ENCODE data around the gene ZNF319.
"Not testable (repeated sequence)": the region's sequence is repeated elsewhere in the genome, so short reads cannot be mapped to it uniquely, and the experiment has no call there.

ZNF319 gene

DNA sequence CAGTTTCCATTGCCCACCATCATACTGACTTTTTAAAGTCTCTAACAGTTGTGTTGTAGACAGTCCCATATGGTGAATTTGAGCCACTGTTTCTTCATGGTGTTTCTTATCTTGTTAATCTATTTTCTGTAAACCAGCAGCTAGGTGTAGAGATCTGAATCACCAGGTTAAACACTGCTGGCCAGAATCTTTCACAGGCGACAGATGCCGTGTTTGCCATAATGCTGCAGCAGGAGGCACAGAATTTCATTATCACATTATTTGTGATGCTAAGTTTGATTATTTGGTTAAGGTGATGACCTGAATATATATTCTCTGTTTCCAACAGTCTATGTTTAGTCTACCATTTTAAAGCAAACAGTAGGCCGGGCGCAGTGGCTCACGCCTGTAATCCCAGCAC lies 18.1 kb downstream of the ZNF319 start:
- H4K20me1 ChIP-seq = no peaks in the 10 kb centered on the region
- no peak overlapping the region for H3K9ac ChIP-seq
- H3K36me3 ChIP-seq = no peaks in the 10 kb centered on the region
- peaks cover 5 to 13% (median 7%) of the 10 kb centered on the region in 10 experiments; a peak in 17 of 20 replicates for H3K4me1 ChIP-seq
- no peaks in the 10 kb centered on the region for H3K27me3 ChIP-seq
- H3K4me3 ChIP-seq = no peak overlapping the region
- H3K9me3 ChIP-seq (replicated peaks in 1 of 11) = no peaks in the 10 kb centered on the region
- H3K4me2 ChIP-seq = no peak overlapping the region
- H3K27ac ChIP-seq = no peak overlapping the region
- TF ChIP-seq Cebpa-rat (IDR thresholded peaks at IDR 0.05) = no peak

DNA sequence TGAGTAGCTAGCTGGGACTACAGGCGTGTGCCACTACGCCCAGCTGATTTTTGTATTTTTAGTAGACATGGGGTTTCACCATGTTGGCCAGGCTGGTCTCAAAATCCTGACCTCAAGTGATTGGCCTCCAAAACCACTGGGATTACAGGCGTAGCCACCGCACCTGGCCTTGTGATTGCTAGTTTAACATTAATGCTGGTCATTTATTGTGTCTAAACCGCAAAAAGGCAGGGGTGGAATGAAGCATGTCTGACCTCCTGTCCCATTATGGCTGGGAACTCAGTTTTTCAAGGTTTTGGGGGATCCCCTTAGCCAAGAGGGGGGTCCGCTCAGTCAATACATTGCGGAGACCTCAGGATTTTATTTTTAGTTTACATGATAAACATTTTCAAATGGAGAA lies 18.8 kb downstream of the ZNF319 start:
- Histone ChIP-seq H3K4me3 (no peak overlapping the region), H3K27ac (no peak overlapping the region), H3K9ac (no peak overlapping the region), H3K27me3 (no peaks in the 10 kb centered on the region), H4K20me1 (no peaks in the 10 kb centered on the region), H3K4me1 (peaks cover 5 to 13% (median 7%) of the 10 kb centered on the region in 10 experiments; a peak in 17 of 20 replicates), H3K9me3 (replicated peaks in 1 of 11) (no peaks in the 10 kb centered on the region), H3K36me3 (no peaks in the 10 kb centered on the region), H3K4me2 (no peak overlapping the region)
- no peak for TF ChIP-seq Cebpa-rat (IDR thresholded peaks at IDR 0.05)

DNA sequence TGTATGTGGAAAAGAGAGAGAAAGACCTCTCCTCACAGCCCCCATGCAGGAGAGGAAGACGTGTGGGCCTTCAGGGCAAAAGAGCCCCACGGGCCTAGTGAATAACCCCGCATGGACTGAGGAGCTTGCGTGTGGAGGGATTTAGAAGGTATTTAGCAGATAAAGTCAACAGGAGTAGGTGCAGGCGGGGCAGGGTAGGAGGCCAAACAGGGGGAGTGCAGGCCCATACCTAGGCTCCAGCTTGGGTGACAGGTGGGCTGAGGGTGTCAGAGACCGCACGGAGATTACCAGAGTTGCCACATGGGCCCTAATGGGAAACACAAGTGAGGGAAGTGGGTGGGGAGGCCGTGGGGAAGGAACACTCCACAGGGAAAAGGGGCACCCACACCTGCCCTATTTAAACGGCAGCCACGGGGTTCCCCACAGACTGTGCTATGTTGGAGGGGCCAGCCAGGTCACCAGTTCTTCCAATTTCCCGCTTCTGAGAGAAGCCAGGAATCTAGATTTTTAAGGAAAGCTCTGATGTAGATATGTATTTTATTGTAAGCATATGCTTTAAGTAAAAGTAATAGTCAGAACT lies 21.4 kb downstream of the ZNF319 start:
- Histone ChIP-seq H3K27me3 (no peaks in the 10 kb centered on the region), H4K20me1 (no peaks in the 10 kb centered on the region), H3K9ac (no peak overlapping the region), H3K27ac (no peak overlapping the region), H3K9me3 (replicated peaks in 1 of 11) (no peaks in the 10 kb centered on the region), H3K36me3 (no peaks in the 10 kb centered on the region), H3K4me3 (no peak overlapping the region), H3K4me1 (peaks cover 0 to under 1% (median under 1%) of the 10 kb centered on the region in 10 experiments; a peak in 5 of 20 replicates), H3K4me2 (no peak overlapping the region)
- TF ChIP-seq Cebpa-rat (IDR thresholded peaks at IDR 0.05) = no peak

DNA sequence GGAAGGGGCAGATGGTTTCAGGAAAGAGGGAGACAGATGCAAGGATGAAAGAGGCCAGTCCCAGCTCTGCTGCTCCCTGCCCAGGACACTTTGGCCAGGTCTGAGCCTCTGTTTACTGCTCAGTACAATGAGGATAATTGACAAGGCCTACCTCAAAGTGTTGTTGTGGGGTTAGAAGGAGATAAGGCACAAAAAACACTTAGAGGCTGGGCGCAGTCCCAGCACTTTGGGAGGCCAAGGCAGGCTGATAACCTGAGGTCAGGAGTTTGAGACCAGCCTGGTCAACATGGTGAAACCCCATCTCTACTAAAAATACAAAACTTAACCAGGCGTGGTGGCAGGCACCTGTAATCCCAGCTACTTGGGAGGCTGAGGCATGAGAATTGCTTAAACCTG lies 22.4 kb downstream of the ZNF319 start:
- H3K27me3 ChIP-seq; H3K9me3 ChIP-seq (replicated peaks in 1 of 11); H3K9ac ChIP-seq; H3K36me3 ChIP-seq; H3K4me1 ChIP-seq; H3K4me2 ChIP-seq; H3K4me3 ChIP-seq; H3K27ac ChIP-seq; H4K20me1 ChIP-seq: not testable (repeated sequence)

DNA sequence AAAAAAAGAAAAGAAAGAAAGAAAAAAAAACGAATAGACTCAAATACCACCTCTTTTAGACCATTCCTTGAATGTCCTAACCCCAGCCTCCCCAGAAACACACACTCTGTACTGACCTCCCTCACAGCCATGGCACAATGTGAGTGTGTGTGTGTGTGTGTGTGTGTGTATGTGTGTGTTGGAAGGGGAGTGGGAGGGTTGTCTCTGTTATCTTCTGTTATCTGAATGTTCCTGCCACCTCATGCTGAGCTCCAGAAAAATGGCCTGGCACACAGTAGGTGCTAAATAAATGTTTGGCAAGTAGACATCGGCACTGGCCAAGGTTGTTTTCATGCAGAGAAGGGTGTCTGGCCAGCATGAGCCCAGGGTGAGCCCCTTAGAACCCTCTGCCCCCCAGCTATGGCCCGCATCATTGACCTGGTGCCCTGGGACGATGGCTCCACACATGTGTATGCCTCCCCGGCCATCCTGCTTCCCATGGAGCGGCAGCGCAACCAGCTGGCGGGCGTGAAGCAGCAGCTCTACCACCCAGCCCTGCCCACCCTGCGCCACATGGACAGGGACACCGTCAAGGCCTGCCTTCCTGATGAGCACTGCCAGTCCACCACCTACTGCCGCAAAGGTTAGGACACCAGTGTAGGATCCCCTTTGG lies 22.9 kb downstream of the ZNF319 start:
- Histone ChIP-seq H3K9me3 (replicated peaks in 1 of 11) (no peaks in the 10 kb centered on the region), H3K4me2 (no peak overlapping the region)
- no peak for TF ChIP-seq Cebpa-rat (IDR thresholded peaks at IDR 0.05)

DNA sequence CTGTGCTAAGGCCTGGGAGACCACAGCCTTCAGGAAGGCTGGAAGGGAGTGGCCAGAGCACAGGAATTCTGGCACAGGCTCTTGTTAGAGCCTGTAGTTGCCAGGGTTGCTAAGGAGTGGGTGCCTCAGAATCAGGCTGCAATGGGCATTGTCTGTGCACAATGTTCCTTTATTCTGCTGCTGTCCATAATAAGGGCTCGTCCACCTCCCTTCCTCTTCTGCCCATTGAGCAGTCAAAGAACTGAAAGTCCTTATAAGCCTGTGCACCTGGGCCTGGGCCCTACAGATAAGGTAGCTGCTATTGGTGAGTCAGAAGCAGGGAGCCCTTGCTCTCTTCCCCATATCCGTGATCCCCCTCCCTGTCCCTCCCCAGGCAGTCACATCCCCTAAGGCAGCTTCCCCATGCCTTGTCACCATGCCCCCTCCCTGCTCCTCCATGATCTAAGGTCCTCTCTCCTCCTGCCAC lies 24.1 kb downstream of the ZNF319 start:
- Histone ChIP-seq H3K4me3 (no peak overlapping the region), H3K4me1 (peaks cover 0 to 11% (median 7%) of the 10 kb centered on the region in 10 experiments; a peak in 10 of 20 replicates), H3K9ac (no peak overlapping the region), H3K27me3 (no peaks in the 10 kb centered on the region), H3K27ac (no peak overlapping the region), H3K9me3 (replicated peaks in 1 of 11) (no peaks in the 10 kb centered on the region), H4K20me1 (no peaks in the 10 kb centered on the region; a peak in 1 of 22 replicates), H3K36me3 (no peaks in the 10 kb centered on the region), H3K4me2 (no peak overlapping the region)
- TF ChIP-seq Cebpa-rat (IDR thresholded peaks at IDR 0.05) = no peak

More for the DNA sequence above, 22.9 kb downstream of the ZNF319 start:
- Histone ChIP-seq H3K4me3 (no peak overlapping the region), H4K20me1 (no peaks in the 10 kb centered on the region), H3K27me3 (no peaks in the 10 kb centered on the region), H3K4me1 (peaks cover 0 to 4% (median 2%) of the 10 kb centered on the region in 10 experiments; a peak in 9 of 20 replicates), H3K9ac (no peak overlapping the region), H3K36me3 (no peaks in the 10 kb centered on the region), H3K27ac (no peak overlapping the region)

DNA sequence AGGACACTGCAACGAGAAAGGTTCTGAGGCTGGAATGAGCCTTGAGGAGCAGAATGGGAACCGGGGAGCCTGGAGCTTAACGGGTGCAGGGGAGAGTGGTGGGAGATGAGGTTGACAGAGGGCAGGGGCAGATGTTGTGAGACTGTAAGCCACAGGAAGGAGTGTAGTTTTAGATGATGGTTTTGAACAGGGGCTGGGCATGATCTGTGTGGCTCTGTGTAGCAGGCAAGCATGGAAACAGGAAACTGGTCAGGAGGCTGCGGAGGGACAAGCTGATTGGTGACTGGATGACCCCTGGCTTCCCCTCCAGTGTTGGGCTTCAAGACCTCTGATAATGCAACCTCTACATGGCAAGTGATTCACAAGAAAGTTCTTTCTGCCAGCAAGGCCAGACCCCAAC lies 28.2 kb downstream of the ZNF319 start:
- Histone ChIP-seq H3K27me3 (no peaks in the 10 kb centered on the region), H3K4me2 (peak overlapping the region in 7 of 11 experiments; percentile 0 to 33 (median 22); a peak in 8 of 22 replicates), H3K36me3 (no peaks in the 10 kb centered on the region), H3K9me3 (replicated peaks in 1 of 11) (no peaks in the 10 kb centered on the region), H4K20me1 (no peaks in the 10 kb centered on the region; a peak in 1 of 22 replicates), H3K4me3 (no peak overlapping the region), H3K9ac (no peak overlapping the region), H3K27ac (no peak overlapping the region), H3K4me1 (peaks cover 0 to 12% (median 8%) of the 10 kb centered on the region in 10 experiments; a peak in 17 of 20 replicates)
- no peak for TF ChIP-seq Cebpa-rat (IDR thresholded peaks at IDR 0.05)

DNA sequence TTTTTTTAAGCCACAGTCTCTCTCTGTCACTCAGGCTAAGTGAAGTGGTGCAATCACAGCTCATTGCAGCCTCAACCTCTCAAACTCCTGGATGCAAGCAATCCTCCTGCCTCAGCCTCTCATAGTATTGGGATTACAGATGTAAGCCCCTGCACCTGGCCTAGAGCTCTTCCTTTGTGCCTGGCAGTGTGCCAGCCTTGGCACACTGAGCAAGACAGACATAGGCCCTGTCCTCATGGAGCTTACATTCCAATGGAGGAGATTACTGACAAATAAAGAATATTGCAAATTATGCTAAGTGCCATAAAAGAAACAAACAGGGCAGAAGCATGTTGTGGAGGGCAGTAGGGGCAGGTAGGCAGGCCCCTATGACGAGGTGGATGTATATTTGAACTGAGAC lies 28.6 kb downstream of the ZNF319 start:
- no peak overlapping the region for H3K27ac ChIP-seq
- H3K9me3 ChIP-seq (replicated peaks in 1 of 11) = no peaks in the 10 kb centered on the region
- H3K4me3 ChIP-seq = no peak overlapping the region
- H3K27me3 ChIP-seq = no peaks in the 10 kb centered on the region
- TF ChIP-seq Cebpa-rat (IDR thresholded peaks at IDR 0.05) = no peak
- H3K4me1 ChIP-seq = peaks cover 4 to 16% (median 12%) of the 10 kb centered on the region in 10 experiments
- H3K4me2 ChIP-seq = peak overlapping the region in 6 of 11 experiments; percentile 0 to 33 (median 26); a peak in 6 of 22 replicates
- H3K9ac ChIP-seq = no peak overlapping the region
- no peaks in the 10 kb centered on the region; a peak in 1 of 22 replicates for H4K20me1 ChIP-seq
- H3K36me3 ChIP-seq = no peaks in the 10 kb centered on the region

DNA sequence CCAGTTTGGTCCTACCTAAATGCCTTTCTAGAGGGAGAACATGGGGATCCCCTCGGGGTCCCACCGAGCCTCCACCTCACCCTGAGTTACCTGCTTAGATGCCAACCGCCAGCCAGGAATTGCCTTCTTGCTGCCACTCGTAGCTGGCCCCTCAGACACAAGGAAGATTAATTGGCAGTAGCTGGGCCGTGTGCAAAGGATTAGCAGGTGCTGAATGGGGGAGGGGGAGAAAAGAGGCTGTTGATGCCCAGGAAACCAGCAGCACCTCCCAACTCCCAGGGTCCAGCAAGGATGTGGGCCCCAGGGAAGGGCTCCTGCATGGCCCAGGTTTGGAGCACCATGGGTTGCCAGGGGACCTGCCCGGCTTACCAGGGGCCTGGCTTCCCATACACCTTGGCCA lies 29.5 kb downstream of the ZNF319 start, which contains the start of gene CNGB1:
CNGB1 (minus strand) TSS at position 159 of the 400 bp plus-strand sequence. CDS start 3,842 bp downstream, outside the sequence.
- no peaks in the 10 kb centered on the region for H3K9me3 ChIP-seq (replicated peaks in 1 of 11)
- H3K4me2 ChIP-seq = peak within 1 kb of the TSS in 2 of 11 experiments; percentile 0 to 22; a peak in 2 of 22 replicates
- no peaks in the 10 kb centered on the region; a peak in 1 of 22 replicates for H4K20me1 ChIP-seq
- H3K4me1 ChIP-seq = peaks cover 6 to 22% (median 15%) of the 10 kb centered on the region in 10 experiments
- H3K4me3 ChIP-seq = no peak within 1 kb of the TSS
- H3K27ac ChIP-seq = no peak within 1 kb of the TSS
- no peaks in the 10 kb centered on the region for H3K36me3 ChIP-seq
- H3K9ac ChIP-seq = no peak within 1 kb of the TSS
- TF ChIP-seq Cebpa-rat (IDR thresholded peaks at IDR 0.05) = no peak
- H3K27me3 ChIP-seq = no peaks in the 10 kb centered on the region

Measured in BLaER1 treated with 17β-estradiol and CSF1 and Interleukin-3, amounts not matched to agents 10 nM and 100 nM (cell line).